GM18508 (cell line): Measurements from ENCODE around the gene ANKZF1.

Experiments used
- ATAC-seq: cut with Tn5 transposase; IDR thresholded peaks from one replicate; pipeline ENCODE4 v1.9.1; 2021; ENCODE audit warnings: moderate number of reproducible peaks; ENCODE audit not compliant: insufficient read depth, unreplicated experiment

Gene ANKZF1

GRCh38 chr2:219207884-219208740 is 21.5 kb upstream of the ANKZF1 start:
- no peak for ATAC-seq

GRCh38 chr2:219209236-219210195 is 20.1 kb upstream of the ANKZF1 start:
- no peak for ATAC-seq

DNA sequence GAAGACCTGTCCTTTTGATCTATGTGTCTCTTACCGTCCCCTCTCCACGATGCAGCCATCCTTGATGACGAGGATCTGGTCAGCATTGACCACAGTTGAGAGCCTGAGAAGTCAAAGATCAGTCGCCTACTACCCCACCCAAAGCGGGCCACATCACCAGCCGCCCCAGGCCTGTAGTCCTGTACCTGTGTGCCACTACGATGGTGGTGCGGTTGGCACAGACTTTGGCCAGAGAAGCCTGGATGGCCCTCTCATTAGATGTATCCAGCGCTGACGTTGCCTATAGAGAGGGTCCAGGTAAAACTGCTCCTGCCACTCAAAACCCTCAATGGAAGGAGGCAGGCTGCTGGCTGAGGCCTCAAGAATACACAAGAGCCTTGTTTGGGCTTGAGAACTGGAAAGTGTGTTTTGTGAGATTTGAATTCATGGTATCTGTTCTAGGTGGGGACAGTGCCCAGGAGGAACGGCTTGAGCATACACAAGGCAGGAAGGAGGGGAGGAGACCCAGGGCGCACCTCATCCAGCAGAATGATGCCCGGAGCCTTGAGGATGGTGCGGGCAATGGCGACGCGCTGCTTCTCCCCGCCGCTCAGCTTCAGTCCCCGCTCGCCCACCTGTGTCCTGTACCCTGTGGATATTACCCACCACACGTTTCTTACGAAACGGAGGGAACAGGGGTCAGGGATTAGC is 19.3 kb upstream of the ANKZF1 start:
- ATAC-seq: no peak

DNA sequence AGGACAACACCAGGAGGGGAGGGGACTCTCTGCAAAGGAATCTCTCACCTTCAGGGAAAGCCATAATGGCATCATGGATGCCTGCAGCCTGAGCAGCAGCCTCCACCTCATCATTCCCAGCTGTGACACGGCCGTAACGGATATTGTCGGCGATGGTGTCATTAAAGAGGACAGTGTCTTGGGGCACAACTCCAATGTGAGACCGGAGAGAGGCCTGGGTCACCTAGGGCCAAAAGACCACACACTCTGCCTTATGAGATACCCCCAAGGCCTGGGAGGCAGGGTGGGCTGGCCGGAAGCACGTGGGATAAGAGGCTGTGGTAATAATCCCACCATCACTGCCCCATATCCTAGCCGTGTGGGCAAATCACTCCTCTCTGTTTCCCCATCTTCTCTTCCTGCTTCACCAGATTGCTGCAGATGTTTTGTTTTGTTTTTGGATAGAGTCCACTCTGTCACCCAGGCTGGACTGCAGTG is 18.7 kb upstream of the ANKZF1 start:
- ATAC-seq: no peak

DNA sequence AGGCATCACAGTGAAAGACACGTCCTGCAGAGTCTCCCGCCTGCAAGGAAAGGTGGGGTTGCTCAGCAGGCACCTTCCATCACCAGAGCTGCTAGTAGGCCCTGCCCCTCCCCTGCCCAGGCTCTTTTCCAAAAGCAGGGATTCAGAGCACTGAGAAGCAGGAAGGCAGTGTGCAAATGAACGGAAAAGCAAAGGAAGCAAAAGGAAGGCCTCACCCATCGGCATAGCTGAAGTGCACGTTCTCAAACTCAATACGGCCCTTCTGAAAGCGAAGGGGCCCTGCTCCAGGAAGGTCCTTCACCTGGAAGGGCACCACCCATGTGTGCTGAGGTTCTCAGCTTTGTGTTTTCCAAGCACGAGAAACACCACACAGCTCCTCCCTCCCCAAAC is 16.6 kb upstream of the ANKZF1 start:
- no peak for ATAC-seq

DNA sequence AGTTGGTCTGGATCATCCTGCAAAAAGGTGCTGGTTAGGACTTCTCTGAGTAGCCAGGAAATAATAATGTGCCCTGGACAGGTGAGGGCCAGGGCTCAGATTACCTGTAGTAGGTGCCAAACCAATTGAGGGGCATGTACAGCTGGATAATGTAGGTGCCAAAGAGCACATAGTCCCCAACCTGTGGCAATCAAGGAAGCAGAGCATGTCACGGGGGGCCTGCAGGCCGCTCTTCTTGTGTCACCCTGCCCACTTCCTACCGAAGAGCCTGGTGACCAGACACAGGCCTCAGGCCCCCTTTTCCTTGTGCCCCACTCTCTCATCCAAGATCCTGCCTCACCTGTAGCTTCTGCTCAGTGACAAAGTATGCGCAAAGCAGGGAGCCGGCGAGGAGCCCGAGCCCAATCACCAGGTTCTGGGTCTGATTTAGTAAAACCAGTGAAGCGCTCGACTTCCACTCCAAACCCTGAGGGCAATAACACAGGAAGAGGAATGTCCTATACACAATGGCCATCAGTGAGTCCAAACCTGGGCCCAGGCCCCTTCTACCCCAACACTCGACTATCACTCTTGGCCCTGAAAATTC is 16.0 kb upstream of the ANKZF1 start:
- ATAC-seq: no peak

- no peak for ATAC-seq
These were observed 15.5 kb upstream of the ANKZF1 start for GRCh38 chr2:219214141-219214540.

DNA sequence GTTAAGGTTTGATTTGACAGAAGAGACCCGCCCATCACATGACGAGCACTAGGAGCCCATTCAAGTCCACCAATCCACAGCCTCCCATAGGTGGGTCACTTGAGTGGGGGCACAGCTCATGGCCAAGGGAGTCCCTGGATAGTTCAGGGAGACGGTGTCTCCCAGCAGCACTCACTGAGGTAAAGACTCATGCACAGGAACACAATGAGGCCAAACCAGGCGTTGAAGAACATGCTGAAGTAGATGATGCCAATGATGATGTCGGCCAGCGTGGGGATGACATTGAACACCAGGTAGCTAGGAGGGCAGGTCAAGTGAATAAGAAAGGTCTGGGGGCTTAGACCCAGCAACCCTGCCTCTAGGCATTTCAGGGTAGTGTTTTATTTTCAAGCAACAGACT is 14.8 kb upstream of the ANKZF1 start:
- no peak for ATAC-seq

- ATAC-seq: no peak
These were observed 13.6 kb upstream of the ANKZF1 start for GRCh38 chr2:219215871-219216534.

DNA sequence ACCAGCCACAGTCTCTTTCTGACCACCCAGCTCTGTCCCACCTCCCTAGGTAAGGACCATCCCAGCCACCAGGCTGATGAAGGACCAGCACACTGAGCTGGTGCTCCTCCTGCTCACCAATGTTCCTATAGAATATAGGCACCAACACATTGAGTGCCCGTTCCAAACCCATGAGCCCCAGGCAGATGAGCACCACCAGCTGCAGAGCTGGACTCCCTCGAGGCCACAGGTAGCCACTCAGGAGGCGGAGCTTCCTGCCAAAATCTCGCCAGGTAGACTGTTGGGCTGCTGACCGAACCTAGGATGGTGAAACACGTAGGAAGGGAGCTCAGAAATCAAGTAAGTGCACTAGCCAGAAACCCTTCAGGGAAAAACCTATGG is 13.1 kb upstream of the ANKZF1 start:
- ATAC-seq: no peak

- ATAC-seq: no peak
These were observed 11.3 kb upstream of the ANKZF1 start for GRCh38 chr2:219218217-219218731.

- ATAC-seq: no peak
These were observed 10.6 kb upstream of the ANKZF1 start, which contains the start of gene ABCB6 for GRCh38 chr2:219218732-219219701. Gene ABCB6 (minus strand): TSS chr2:219218958. CDS start chr2:219218673, 285 bp downstream.

- no peak for ATAC-seq
These were observed 9.6 kb upstream of the ANKZF1 start for GRCh38 chr2:219219784-219220532.

DNA sequence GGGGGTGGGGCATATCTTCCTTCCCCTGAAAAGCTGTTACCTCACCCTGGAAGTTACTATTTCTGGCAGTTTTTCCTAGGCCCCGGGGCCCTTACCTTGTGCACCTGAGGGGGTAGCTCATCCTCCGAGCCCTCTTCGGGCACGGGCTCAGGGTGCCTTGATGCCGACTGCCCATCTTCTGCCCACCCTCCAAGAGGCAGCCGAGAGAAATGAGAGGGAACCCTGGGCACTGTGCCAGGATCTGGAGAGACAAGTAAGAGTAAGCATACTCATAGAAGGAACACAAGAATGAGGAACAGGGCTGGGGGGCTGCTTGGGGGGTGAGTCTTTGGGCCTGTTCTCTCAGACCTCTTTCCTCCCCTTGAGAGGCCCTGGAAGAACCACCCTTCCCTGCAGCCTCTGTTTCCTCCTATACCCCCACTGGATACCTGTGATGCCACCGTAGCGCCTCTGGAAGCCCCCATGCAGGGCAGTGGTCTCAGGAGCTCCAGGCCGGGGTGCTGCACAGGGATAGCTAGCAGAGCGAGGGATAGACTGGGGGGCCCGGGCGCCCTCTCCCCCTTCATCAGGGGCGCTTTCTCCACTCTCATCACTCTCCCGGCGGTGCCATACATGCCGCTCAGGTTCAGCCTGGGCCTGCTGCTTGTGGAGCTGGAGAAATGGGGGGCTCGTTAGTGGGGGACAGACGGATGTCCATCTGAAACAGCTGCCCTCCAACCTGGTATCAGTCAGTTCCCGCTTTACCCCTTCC is 8.8 kb upstream of the ANKZF1 start:
- ATAC-seq: no peak

- ATAC-seq: no peak
These were observed 7.6 kb upstream of the ANKZF1 start for GRCh38 chr2:219221957-219222518.

DNA sequence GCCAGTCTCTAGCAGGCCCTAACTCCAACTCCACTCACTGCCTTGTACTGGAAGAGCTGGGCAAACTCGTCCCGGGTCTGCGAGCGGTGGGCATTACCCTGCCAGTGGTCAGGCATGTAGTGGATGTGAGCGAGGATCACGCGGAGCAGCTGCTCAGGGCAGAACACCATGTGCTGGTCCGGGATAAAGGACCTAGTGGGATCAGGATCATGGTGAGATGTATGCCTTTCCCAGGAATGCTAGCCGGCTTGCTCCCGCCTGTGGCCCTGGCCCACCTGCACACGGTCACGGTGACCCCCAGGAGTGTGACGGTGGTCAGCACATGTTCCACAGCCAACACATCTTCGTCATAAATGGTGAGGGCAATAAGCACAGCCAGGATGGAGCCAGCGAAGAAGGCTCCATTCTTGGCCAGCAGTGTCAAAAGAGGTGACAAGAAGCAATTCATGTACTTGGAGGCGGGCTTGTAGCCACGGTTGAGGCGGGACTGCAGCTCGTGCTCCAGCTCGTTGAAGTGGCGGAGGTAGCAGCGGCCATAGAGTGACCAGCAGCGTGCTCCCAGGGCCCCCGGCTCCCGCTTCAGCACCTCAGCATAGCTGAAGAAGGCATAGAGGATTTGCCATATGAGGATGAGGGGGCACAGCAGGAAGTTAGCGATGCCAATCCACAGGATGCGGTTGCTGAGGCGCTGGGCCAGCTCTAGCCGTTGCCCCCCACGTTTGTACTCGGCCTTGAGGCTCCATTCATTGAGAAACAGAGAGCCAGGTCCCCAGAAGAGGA is 5.6 kb upstream of the ANKZF1 start:
- no peak for ATAC-seq
